ENCODE results near the gene GFOD1.

The GFOD1 gene

DNA sequence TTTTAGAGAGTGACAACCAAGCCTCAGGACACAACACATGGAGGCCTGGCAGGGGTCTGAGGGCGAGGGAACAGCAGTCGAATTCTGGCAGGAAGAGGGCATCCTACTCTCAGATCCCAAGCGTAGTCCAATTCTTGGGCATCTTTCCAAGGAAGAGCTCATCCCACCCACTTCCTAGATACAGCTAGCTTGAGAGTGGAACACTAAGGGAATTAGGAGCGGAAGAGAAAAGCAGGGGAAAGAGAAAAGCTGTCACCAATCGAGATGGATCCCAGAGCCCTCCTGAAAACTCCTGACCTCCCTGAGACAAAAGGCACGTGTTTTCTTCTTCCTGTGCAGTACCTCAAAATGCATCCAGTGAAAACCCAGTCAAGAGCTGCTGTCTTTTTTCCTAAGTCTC is 67.1 kb downstream of the GFOD1 start:
- no peak overlapping the region for H3K4me2 ChIP-seq
- H3K79me2 ChIP-seq (ENCODE audit: insufficient read depth, low read depth), result no peaks in the 10 kb centered on the region
- no peak overlapping the region for H3K4me3 ChIP-seq (IDR thresholded peaks at IDR 0.05; ENCODE audit: insufficient read depth, low read depth, low read length)
- H3K9ac ChIP-seq, result no peak overlapping the region
- no peaks in the 10 kb centered on the region for H3K4me1 ChIP-seq (ENCODE audit: low read depth, poor library complexity, severe bottlenecking)
- TF ChIP-seq, protein P1, sequence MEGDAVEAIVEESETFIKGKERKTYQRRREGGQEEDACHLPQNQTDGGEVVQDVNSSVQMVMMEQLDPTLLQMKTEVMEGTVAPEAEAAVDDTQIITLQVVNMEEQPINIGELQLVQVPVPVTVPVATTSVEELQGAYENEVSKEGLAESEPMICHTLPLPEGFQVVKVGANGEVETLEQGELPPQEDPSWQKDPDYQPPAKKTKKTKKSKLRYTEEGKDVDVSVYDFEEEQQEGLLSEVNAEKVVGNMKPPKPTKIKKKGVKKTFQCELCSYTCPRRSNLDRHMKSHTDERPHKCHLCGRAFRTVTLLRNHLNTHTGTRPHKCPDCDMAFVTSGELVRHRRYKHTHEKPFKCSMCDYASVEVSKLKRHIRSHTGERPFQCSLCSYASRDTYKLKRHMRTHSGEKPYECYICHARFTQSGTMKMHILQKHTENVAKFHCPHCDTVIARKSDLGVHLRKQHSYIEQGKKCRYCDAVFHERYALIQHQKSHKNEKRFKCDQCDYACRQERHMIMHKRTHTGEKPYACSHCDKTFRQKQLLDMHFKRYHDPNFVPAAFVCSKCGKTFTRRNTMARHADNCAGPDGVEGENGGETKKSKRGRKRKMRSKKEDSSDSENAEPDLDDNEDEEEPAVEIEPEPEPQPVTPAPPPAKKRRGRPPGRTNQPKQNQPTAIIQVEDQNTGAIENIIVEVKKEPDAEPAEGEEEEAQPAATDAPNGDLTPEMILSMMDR (conservative IDR thresholded peaks at IDR 0.05; ENCODE audit: low read depth, low read length), result no peak
- H3K27me3 ChIP-seq (ENCODE audit: insufficient read depth, low read depth), result no peaks in the 10 kb centered on the region
- no peak overlapping the region for H2AFZ ChIP-seq (ENCODE audit: low read depth)
- H3K36me3 ChIP-seq (ENCODE audit: insufficient read depth), result no peaks in the 10 kb centered on the region
- H4K20me1 ChIP-seq (ENCODE audit: insufficient read depth), result no peaks in the 10 kb centered on the region
- H3K27ac ChIP-seq, result no peak overlapping the region

DNA sequence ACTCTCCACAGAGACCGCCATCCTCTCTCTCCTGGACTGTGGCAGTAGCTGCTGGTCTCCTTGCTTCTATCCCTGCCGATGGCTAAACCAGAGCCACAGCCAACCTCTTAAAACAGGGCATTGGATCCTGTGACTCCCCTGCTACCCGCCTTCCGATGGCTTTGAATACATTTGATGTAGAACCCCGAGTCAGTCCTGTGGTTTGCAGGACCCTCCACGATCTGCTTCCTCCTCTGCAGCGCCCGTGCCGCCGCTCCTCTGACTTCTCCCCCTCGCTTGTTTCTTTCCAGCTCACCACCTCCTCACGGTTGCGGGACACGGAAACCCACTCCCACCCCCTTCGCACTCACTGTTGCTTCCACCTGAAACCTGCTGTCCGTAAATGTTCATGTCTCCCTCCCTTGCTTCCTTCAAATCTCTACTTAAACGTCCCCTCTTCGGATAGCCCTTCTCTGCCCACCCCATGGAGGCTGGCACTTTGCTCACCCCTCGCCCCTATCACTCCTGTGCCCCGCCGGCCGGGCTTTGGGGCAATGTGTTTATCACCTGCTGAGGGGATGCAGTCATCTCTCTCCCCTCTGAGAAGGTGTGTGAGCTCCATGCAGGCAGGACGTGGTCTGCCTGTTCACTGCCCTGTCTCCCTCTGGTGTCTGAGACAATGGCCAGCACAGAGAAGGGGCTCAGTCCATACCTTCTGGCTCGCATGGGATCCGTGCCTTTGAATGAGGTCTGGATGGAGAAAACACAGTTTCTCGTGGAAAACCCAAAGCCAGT is 67.8 kb downstream of the GFOD1 start:
- H3K4me2 ChIP-seq, result no peak overlapping the region

DNA sequence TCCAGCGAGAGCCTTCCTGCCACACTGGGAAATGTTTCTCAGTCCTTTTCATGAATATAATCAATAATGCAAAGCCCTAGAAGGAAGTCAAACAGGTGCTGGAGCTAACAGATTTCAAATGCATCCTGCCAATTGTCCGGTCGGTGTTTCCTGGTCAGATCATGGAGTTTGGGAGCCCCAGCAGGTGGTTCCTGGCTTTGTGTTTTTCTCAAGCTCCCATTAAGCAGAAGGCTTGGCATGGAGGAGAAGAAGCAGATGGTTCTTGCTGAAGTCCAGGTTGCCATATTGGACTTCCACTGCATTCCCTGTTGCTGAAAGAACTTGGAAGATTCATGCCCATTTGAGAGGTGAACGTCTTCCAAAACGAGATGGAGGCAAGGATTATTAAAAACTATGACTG is 68.6 kb downstream of the GFOD1 start:
- Histone ChIP-seq H4K20me1 (ENCODE audit: insufficient read depth) (no peaks in the 10 kb centered on the region), H3K4me2 (no peak overlapping the region), H3K27me3 (ENCODE audit: insufficient read depth, low read depth) (no peaks in the 10 kb centered on the region), H3K4me1 (ENCODE audit: low read depth, poor library complexity, severe bottlenecking) (no peaks in the 10 kb centered on the region), H3K79me2 (ENCODE audit: insufficient read depth, low read depth) (no peaks in the 10 kb centered on the region), H3K9ac (no peak overlapping the region), H3K36me3 (ENCODE audit: insufficient read depth) (no peaks in the 10 kb centered on the region), H3K4me3 (IDR thresholded peaks at IDR 0.05; ENCODE audit: insufficient read depth, low read depth, low read length) (no peak overlapping the region), H3K27ac (no peak overlapping the region), H2AFZ (ENCODE audit: low read depth) (no peak overlapping the region)
- TF ChIP-seq, protein P1 (conservative IDR thresholded peaks at IDR 0.05; ENCODE audit: low read depth, low read length), result no peak

More for the DNA sequence above, 67.8 kb downstream of the GFOD1 start:
- Histone ChIP-seq H3K9ac (no peak overlapping the region), H3K79me2 (ENCODE audit: insufficient read depth, low read depth) (no peaks in the 10 kb centered on the region), H3K27me3 (ENCODE audit: insufficient read depth, low read depth) (no peaks in the 10 kb centered on the region), H4K20me1 (ENCODE audit: insufficient read depth) (no peaks in the 10 kb centered on the region), H2AFZ (ENCODE audit: low read depth) (no peak overlapping the region), H3K4me3 (IDR thresholded peaks at IDR 0.05; ENCODE audit: insufficient read depth, low read depth, low read length) (no peak overlapping the region), H3K36me3 (ENCODE audit: insufficient read depth) (no peaks in the 10 kb centered on the region), H3K27ac (no peak overlapping the region), H3K4me1 (ENCODE audit: low read depth, poor library complexity, severe bottlenecking) (no peaks in the 10 kb centered on the region)
- TF ChIP-seq, protein P1 (conservative IDR thresholded peaks at IDR 0.05; ENCODE audit: low read depth, low read length), result no peak

DNA sequence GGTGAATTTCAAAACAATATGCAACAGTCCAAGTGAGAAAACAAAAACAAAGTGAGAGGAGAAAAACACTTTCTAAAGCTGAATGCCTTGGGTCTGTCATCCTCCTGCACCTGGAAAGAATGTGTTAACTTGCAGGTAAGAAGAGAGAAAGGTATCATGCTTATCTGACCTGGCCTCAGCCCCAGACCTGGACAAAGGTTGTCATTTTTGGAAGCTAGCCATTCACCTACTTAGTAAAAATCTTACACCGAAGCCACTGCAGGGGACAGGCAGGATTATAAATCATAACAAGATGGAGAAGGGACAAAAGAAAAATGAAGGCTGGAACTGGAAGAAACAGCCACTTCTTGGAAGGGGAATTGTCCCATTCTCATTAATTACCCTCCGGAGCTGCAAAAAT is 69.4 kb downstream of the GFOD1 start:
- Histone ChIP-seq H3K4me2 (no peak overlapping the region), H3K4me3 (IDR thresholded peaks at IDR 0.05; ENCODE audit: insufficient read depth, low read depth, low read length) (no peak overlapping the region), H3K36me3 (ENCODE audit: insufficient read depth) (no peaks in the 10 kb centered on the region), H3K79me2 (ENCODE audit: insufficient read depth, low read depth) (no peaks in the 10 kb centered on the region), H3K9ac (no peak overlapping the region), H3K27me3 (ENCODE audit: insufficient read depth, low read depth) (no peaks in the 10 kb centered on the region), H4K20me1 (ENCODE audit: insufficient read depth) (no peaks in the 10 kb centered on the region), H3K4me1 (ENCODE audit: low read depth, poor library complexity, severe bottlenecking) (no peaks in the 10 kb centered on the region), H3K27ac (no peak overlapping the region), H2AFZ (ENCODE audit: low read depth) (no peak overlapping the region)
- TF ChIP-seq, protein P1 (conservative IDR thresholded peaks at IDR 0.05; ENCODE audit: low read depth, low read length), result no peak
